Loucy (cell line): ENCODE results near the gene CPHXL.
A peak's percentile ranks its signal among the peaks of the same experiment; 100 is the strongest.

Source experiments
- H2AFZ ChIP-seq: fragments of 200-600 bp; sonication (generic); 2 replicates; pipeline ENCODE4 v1.6.0; 2016; ENCODE audit warnings: antibody characterized with exemption, mild to moderate bottlenecking, low read length, moderate library complexity
- H3F3A ChIP-seq: fragments of 200-600 bp; 2 replicates; pipeline ENCODE4 v1.6.0; 2016; ENCODE audit warnings: antibody characterized with exemption, low read depth, mild to moderate bottlenecking
- H3K27me3 ChIP-seq: fragments of 200-600 bp; sonication (generic); 2 replicates; pipeline ENCODE4 v1.6.1; 2014; ENCODE audit warnings: low read length, mild to moderate bottlenecking; ENCODE audit not compliant: insufficient read depth, poor library complexity, severe bottlenecking
- H3K36me3 ChIP-seq: fragments of 200-600 bp; sonication (generic); 2 replicates; pipeline ENCODE4 v1.6.1; 2016; ENCODE audit warnings: low read length; ENCODE audit not compliant: insufficient read depth
- H3K4me1 ChIP-seq: fragments of 200-600 bp; sonication (generic); 2 replicates; pipeline ENCODE4 v1.5.1; 2014; ENCODE audit warnings: low read length, mild to moderate bottlenecking; ENCODE audit not compliant: insufficient read depth, poor library complexity, severe bottlenecking
- H3K4me2 ChIP-seq: fragments of 200-600 bp; sonication (generic); 2 replicates; pipeline ENCODE4 v1.6.0; 2014; ENCODE audit warnings: antibody characterized with exemption, low read length, low read depth, mild to moderate bottlenecking; ENCODE audit not compliant: poor library complexity, severe bottlenecking
- H3K4me3 ChIP-seq: fragments of 200-600 bp; sonication (generic); 2 replicates; pipeline ENCODE4 v1.5.1; 2014; ENCODE audit warnings: low read length, mild to moderate bottlenecking, mixed read lengths; ENCODE audit not compliant: poor library complexity, severe bottlenecking
- H3K79me2 ChIP-seq: fragments of 200-600 bp; sonication (generic); 2 replicates; pipeline ENCODE4 v1.6.1; 2014; ENCODE audit warnings: low read length; ENCODE audit not compliant: insufficient read depth
- H3K9ac ChIP-seq: fragments of 200-600 bp; sonication (generic); 2 replicates; pipeline ENCODE4 v1.6.0; 2014; ENCODE audit warnings: mild to moderate bottlenecking, low read depth, low read length, moderate library complexity; ENCODE audit not compliant: poor library complexity, severe bottlenecking
- H3K9me2 ChIP-seq: fragments of 200-600 bp; sonication (generic); replicated peaks from 2 replicates; pipeline ENCODE4 v1.6.1; 2016; ENCODE audit warnings: low read depth, low read length, mixed read lengths
- H3K9me3 ChIP-seq: fragments of 200-600 bp; sonication (generic); 2 replicates; pipeline ENCODE4 v1.6.1; 2014; ENCODE audit warnings: mild to moderate bottlenecking, antibody characterized with exemption, low read length, low read depth; ENCODE audit not compliant: insufficient read depth
- H4K20me1 ChIP-seq: fragments of 200-600 bp; sonication (generic); 2 replicates; pipeline ENCODE4 v1.6.0; 2014; ENCODE audit warnings: antibody characterized with exemption, low read length, mild to moderate bottlenecking; ENCODE audit not compliant: insufficient read depth, poor library complexity, severe bottlenecking
- EZH2phosphoT487 ChIP-seq: fragments of 200-600 bp; IDR thresholded peaks from 2 replicates; pipeline ENCODE4 v1.6.1; 2018; ENCODE audit warnings: antibody characterized with exemption, mild to moderate bottlenecking, moderate library complexity, borderline replicate concordance
- TF ChIP-seq, protein P1 (sequence below): fragments of 200-600 bp; sonication (generic); conservative IDR thresholded peaks from 2 replicates; pipeline ENCODE4 v1.5.1; 2014; ENCODE audit warnings: mild to moderate bottlenecking, antibody characterized with exemption, low read length

Gene CPHXL

DNA sequence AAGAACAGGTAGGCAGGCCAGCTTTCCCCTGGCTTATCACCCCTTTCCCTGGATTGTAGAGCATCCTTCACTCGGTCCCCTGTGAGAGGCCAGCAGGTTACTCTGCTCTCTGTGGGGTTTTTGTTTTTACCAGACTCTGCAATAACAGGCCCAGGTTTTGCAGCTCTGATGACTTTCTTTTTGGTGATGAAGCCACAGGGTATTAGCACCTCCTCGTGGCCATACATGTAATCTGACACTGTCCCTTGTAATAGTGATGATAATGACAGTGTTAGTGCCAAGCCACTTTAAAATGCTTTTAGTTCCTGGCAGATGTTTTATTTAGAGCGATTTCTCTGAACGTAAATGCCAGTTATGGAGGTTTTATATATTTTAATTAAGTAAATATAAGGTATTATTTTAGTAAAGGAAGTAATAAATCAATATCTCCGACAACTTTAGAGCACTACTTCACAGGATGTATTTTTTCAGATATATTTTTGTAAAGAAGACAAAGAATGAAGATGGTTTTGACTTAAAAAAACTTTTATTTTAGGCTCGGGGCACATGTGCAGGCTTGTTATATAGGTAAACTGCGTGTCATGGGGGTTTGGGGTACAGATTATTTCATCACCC is 38.0 kb upstream of the CPHXL start:
- no peak for TF ChIP-seq EZH2phosphoT487
- TF ChIP-seq, protein P1, sequence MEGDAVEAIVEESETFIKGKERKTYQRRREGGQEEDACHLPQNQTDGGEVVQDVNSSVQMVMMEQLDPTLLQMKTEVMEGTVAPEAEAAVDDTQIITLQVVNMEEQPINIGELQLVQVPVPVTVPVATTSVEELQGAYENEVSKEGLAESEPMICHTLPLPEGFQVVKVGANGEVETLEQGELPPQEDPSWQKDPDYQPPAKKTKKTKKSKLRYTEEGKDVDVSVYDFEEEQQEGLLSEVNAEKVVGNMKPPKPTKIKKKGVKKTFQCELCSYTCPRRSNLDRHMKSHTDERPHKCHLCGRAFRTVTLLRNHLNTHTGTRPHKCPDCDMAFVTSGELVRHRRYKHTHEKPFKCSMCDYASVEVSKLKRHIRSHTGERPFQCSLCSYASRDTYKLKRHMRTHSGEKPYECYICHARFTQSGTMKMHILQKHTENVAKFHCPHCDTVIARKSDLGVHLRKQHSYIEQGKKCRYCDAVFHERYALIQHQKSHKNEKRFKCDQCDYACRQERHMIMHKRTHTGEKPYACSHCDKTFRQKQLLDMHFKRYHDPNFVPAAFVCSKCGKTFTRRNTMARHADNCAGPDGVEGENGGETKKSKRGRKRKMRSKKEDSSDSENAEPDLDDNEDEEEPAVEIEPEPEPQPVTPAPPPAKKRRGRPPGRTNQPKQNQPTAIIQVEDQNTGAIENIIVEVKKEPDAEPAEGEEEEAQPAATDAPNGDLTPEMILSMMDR, result peak; percentile 85
- Histone ChIP-seq H3K4me2 (no peak overlapping the region), H3K9ac (no peak overlapping the region), H3K27me3 (no peaks in the 10 kb centered on the region), H3F3A (no peaks in the 10 kb centered on the region), H2AFZ (peak overlapping the region; percentile 33), H3K9me3 (no peaks in the 10 kb centered on the region), H3K36me3 (no peaks in the 10 kb centered on the region), H3K4me1 (no peaks in the 10 kb centered on the region), H3K79me2 (no peaks in the 10 kb centered on the region), H4K20me1 (no peaks in the 10 kb centered on the region), H3K9me2 (no peaks in the 10 kb centered on the region), H3K4me3 (no peak overlapping the region)

DNA sequence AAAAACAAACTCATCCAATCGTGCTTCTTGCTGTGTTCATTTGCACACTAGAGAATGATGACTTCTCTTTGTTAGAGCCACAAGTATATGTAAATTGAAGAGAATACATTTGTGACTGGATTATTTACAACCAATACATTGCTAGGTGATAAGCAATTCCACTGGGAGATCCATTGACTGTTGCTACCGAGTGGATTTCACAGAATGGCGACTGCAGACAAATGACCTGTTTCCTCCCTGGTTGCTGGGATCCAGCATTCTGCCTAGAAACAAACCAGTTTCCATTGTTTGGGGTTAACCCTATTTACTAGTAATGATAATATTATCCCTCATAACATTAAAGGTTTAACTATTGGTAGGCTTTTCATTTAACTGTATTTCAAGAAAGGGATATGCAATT is 36.9 kb upstream of the CPHXL start:
- TF ChIP-seq, protein P1, result no peak
- TF ChIP-seq EZH2phosphoT487, result no peak
- no peak overlapping the region for H3K9ac ChIP-seq
- no peaks in the 10 kb centered on the region for H3F3A ChIP-seq
- no peaks in the 10 kb centered on the region for H3K27me3 ChIP-seq
- no peak overlapping the region for H3K4me3 ChIP-seq
- no peaks in the 10 kb centered on the region for H3K36me3 ChIP-seq
- no peaks in the 10 kb centered on the region for H3K9me3 ChIP-seq
- H3K79me2 ChIP-seq, result no peaks in the 10 kb centered on the region
- H3K4me2 ChIP-seq, result no peak overlapping the region
- no peaks in the 10 kb centered on the region for H3K9me2 ChIP-seq
- no peaks in the 10 kb centered on the region for H4K20me1 ChIP-seq
- no peak overlapping the region for H2AFZ ChIP-seq
- peaks cover 3% of the 10 kb centered on the region for H3K4me1 ChIP-seq

DNA sequence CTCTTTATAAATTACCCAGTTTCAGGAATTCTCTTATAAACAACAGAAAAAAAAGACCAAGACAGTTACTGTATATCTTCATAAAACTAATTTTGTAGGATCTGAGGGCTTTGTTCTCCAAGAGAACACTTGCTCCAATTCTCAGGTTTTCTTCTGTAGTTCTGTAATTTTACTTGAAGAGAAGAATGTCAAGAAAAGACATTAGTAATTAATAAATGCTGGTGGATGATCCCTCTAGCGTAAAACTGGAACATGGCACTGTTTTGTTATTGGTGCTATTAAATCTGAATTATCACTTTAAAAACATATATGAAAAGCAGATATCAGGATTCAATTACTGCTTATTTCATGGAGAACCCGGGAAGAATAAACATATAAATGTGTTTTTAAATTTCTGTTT is 36.5 kb upstream of the CPHXL start:
- Histone ChIP-seq H3F3A (no peaks in the 10 kb centered on the region), H4K20me1 (no peaks in the 10 kb centered on the region), H3K9me2 (no peaks in the 10 kb centered on the region), H3K4me1 (peaks cover 7% of the 10 kb centered on the region), H3K79me2 (no peaks in the 10 kb centered on the region), H3K27me3 (no peaks in the 10 kb centered on the region), H3K9ac (no peak overlapping the region), H3K36me3 (no peaks in the 10 kb centered on the region), H3K4me2 (no peak overlapping the region), H3K4me3 (no peak overlapping the region), H3K9me3 (no peaks in the 10 kb centered on the region), H2AFZ (no peak overlapping the region)
- TF ChIP-seq, protein P1, result no peak
- no peak for TF ChIP-seq EZH2phosphoT487
